ENCODE data around the gene PPM1L.

The PPM1L gene

GRCh38 chr3:161042023-161042501 lies 286.0 kb downstream of the PPM1L start:
- no peak for ATAC-seq

More at GRCh38 chr3:161042023-161042501, 286.0 kb downstream of the PPM1L start:
- TF ChIP-seq ZFP3 (CRISPR knock-in tag; IDR thresholded peaks at IDR 0.05) (no peak), ESRRG (CRISPR knock-in tag; IDR thresholded peaks at IDR 0.05) (no peak), ARNTL (CRISPR knock-in tag; IDR thresholded peaks at IDR 0.05; ENCODE audit: borderline replicate concordance, low read depth) (no peak), ZNF8 (CRISPR knock-in tag; IDR thresholded peaks at IDR 0.05) (no peak), ZNF565 (CRISPR knock-in tag; conservative IDR thresholded peaks at IDR 0.05; ENCODE audit: low read depth) (no peak), ZFP30 (CRISPR knock-in tag; IDR thresholded peaks at IDR 0.05) (no peak), SNAI2 (CRISPR knock-in tag; IDR thresholded peaks at IDR 0.05) (no peak), RARB (CRISPR knock-in tag; IDR thresholded peaks at IDR 0.05) (no peak), TCF4 (CRISPR knock-in tag; IDR thresholded peaks at IDR 0.05; ENCODE audit: borderline replicate concordance) (no peak), ZC3H10 (CRISPR knock-in tag; IDR thresholded peaks at IDR 0.05) (no peak), ZNF70 (CRISPR knock-in tag; IDR thresholded peaks at IDR 0.05) (no peak), CSDC2 (CRISPR knock-in tag; IDR thresholded peaks at IDR 0.05) (no peak), PPARA (CRISPR knock-in tag; IDR thresholded peaks at IDR 0.05; ENCODE audit: borderline replicate concordance) (no peak), BACH2 (CRISPR knock-in tag; IDR thresholded peaks at IDR 0.05; ENCODE audit: borderline replicate concordance) (no peak), TSHZ2 (CRISPR knock-in tag; IDR thresholded peaks at IDR 0.05) (no peak), CSRNP3 (CRISPR knock-in tag; IDR thresholded peaks at IDR 0.05) (no peak), POU6F1 (CRISPR knock-in tag; IDR thresholded peaks at IDR 0.05; ENCODE audit: borderline replicate concordance, low read depth) (no peak), TOX (CRISPR knock-in tag; IDR thresholded peaks at IDR 0.05; ENCODE audit: borderline replicate concordance) (no peak), CREB5 (CRISPR knock-in tag; IDR thresholded peaks at IDR 0.05; ENCODE audit: low read depth) (no peak), PATZ1 (CRISPR knock-in tag; IDR thresholded peaks at IDR 0.05; ENCODE audit: borderline replicate concordance) (no peak)

Data from SK-N-SH treated with all-trans-retinoic acid at 6 μM for 48 hours (cell line).